Measurements from ENCODE around the gene APCDD1. TPM values are rescaled to one million over a fixed set of nuclear protein-coding genes. Genes with fewer than 3 reads are reported as not detected.

APCDD1 gene
- total RNA-seq, 4 donors from 2014 or later, result 47.6 to 191 (median 118) TPM

DNA sequence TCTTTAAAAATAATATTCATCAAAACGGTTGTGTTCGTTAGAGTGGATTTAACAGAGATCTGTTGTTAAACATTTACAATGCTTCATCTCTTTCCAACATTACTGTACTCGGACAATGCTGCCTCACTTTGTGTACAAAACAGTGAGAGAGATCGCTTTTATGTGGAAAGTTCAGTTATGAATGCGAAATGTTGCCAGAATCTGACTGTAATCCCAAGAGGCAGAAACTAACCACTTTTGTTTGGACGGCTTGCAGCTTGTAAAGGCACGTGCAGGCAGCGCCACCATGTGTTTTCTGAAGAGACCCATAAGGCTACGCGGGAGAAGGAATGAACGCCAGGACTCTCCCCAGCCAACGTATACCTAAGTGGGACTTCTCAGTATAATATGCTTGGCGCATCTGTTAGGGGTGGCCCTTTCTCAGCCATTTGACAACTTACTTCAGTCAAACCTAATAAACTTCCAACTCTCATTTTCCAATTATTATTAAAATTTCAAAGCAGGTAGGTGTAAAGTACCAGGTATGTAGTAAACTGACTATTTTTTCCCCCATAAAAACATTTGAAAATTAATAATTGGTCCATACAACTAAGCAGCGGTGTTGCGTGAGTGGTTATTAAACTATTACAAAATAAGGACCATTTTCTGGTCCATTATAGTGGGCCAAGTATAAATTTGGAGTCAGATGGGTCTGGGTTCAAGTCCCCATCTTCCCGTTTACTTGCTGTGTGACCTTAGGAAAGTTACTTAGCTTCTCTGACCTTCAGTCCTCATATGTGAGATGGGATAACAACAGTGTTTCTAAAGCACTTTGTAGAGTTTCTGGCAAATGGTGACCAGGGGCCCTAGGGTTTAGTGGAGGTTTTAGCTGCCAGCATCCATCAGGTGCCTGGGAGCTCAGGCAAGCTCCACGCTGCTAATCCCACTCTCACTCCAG is 65.8 kb downstream of the APCDD1 start:
- TF ChIP-seq, protein P1, sequence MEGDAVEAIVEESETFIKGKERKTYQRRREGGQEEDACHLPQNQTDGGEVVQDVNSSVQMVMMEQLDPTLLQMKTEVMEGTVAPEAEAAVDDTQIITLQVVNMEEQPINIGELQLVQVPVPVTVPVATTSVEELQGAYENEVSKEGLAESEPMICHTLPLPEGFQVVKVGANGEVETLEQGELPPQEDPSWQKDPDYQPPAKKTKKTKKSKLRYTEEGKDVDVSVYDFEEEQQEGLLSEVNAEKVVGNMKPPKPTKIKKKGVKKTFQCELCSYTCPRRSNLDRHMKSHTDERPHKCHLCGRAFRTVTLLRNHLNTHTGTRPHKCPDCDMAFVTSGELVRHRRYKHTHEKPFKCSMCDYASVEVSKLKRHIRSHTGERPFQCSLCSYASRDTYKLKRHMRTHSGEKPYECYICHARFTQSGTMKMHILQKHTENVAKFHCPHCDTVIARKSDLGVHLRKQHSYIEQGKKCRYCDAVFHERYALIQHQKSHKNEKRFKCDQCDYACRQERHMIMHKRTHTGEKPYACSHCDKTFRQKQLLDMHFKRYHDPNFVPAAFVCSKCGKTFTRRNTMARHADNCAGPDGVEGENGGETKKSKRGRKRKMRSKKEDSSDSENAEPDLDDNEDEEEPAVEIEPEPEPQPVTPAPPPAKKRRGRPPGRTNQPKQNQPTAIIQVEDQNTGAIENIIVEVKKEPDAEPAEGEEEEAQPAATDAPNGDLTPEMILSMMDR (IDR thresholded peaks at IDR 0.05; ENCODE audit: low read depth), result no peak

DNA sequence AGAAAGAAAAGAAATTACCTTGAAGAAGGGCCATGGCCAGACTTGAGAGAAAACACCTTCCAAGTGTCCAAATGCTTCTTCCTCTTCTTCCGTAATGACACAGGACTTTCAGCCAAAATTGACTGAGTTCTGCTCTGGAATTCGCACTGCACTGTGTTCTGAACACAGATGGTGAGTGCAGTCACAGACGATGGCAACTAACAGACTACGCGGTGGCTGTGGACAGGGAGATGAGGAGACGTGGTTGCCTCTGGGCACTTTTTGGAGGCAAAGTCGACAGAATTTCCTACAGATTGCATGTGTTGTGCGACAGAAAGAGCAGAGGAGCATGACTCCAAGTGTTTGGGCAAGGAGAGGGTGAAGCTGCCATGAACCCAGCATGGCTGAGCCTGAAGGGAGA is 67.1 kb downstream of the APCDD1 start:
- TF ChIP-seq, protein P1 (IDR thresholded peaks at IDR 0.05; ENCODE audit: low read depth), result no peak

DNA sequence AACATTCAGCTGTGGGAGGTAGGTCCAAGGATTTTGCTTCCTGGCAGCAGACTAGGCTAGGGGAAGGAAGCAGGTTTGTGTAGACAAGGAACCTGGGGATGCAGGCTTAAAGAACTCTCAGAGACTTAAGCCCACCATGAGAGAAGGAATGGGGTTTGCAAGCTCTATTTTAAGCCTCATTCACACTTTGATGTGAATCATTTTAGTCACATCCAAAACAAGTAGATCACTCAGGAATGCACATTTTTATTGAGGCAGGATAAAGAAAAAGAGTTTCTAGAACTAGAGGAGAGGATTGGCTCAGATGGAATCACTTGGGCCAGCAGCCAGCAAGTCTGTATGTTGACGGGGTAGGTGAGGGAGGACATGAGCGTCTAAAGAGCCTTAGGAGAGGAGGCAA is 68.1 kb downstream of the APCDD1 start:
- TF ChIP-seq, protein P1 (IDR thresholded peaks at IDR 0.05; ENCODE audit: low read depth), result no peak

DNA sequence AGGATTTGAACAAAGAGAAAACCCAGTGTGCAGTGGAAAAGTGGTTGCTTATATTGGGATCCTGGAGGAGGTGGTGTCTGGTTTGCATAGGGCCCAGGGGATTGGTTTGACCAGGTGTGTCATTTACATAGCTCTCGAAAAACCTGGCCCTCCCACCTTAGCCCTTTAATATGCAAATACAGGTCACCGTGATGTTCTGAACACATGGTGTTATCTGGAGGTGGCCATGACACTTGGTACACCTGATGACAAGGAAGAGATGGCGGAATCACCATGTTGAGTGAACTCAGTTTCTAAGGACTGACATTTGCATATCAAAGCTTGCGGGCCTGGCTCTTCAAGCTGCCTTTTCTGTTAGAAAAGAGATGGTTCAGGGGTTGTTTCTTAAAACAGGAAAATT is 69.1 kb downstream of the APCDD1 start:
- TF ChIP-seq, protein P1 (IDR thresholded peaks at IDR 0.05; ENCODE audit: low read depth), result no peak

DNA sequence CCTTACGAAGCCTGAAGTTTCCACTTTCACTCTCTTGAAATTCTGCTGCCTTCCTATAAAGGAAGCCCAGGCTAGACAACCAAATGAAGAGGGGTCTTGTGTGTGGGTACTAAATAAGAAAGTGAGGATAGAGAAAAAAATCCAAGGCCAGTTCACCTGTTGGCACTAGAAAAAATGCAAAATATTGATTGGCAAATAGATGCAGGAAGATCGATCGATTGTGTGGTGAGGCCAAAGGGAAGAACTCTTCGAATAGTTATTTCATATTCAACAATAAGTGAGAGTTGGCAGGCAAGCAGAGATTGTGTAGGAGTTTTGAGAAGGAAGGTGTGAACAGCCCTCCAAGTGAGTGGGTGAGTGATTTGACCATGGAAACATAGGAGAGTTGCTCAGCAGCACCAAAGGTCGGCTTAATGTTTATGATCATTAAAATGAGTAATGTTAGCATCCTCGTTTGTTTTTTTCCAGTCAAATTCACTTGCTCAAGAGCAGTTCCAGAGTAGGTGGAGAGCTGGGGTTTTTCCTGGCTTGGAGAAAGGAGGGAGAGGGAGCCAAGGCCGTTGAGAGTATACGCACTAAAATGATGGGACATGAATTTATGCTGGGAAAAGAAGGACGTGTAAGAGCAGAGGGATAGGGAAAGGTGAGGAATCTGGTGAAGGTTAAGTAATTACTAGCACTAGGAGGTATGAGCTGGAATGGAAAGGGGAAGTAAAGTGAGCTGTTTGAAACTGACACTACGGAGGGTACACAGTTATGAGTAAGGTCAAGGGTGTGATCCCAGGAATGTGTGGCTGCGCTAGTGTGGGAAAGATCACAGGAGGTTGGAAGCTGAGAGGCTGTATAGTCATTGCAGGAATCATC is 70.3 kb downstream of the APCDD1 start:
- TF ChIP-seq, protein P1 (IDR thresholded peaks at IDR 0.05; ENCODE audit: low read depth), result no peak

DNA sequence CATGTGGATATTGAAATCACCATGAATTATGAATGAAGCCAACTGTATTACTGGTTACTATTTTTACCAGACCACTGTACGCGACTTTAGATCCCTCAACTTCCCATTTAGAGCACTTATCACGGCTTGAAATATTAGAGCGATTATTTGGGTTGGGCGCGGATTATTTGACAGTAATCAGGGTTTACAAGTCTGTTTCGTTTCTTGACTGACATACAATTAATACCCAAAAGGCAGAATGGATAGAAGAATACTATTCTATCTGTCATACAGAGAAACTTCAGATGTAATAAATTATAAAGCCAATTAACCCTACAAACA is 70.9 kb downstream of the APCDD1 start:
- TF ChIP-seq, protein P1 (IDR thresholded peaks at IDR 0.05; ENCODE audit: low read depth), result no peak
